HL-60 (cell line): ENCODE results near the gene CYB5A.

ENCODE experiments used
- DNase-seq, 2 experiments: peaks; one replicate each; pipeline ENCODE4 v3.0.0-alpha.2; 2010 to 2020; ENCODE audit warnings: low read depth in 1 of 2, low spot score in 1 of 2
- H3K27ac ChIP-seq: fragments of 250-450 bp; sonication (Bioruptor Pico); replicated peaks from 2 replicates; pipeline ENCODE4 v1.5.1; 2020; ENCODE audit warnings: mild to moderate bottlenecking, moderate library complexity
- H3K27me3 ChIP-seq: fragments of 250-450 bp; sonication (Bioruptor Pico); 2 replicates; pipeline ENCODE4 v1.5.1; 2021; ENCODE audit warnings: mild to moderate bottlenecking, moderate library complexity; ENCODE audit not compliant: insufficient read depth, poor library complexity, severe bottlenecking
- H3K4me3 ChIP-seq: replicated peaks from 2 replicates; pipeline ENCODE4 v1.5.1; 2011; ENCODE audit warnings: mild to moderate bottlenecking, control low read depth, low read length; ENCODE audit not compliant: insufficient read depth
- CTCF ChIP-seq: IDR thresholded peaks from one replicate; pipeline ENCODE4 v1.5.1; 2011; ENCODE audit warnings: low read length, control low read depth, inconsistent platforms; ENCODE audit not compliant: insufficient read depth
- GABPA ChIP-seq: IDR thresholded peaks from 2 replicates; pipeline ENCODE4 v1.6.1; 2012; ENCODE audit warnings: low read depth
- POLR2AphosphoS5 ChIP-seq: IDR thresholded peaks from 2 replicates; pipeline ENCODE4 v1.6.1; 2012; ENCODE audit warnings: low read depth
- REST ChIP-seq: IDR thresholded peaks from 2 replicates; pipeline ENCODE4 v1.6.1; 2012; ENCODE audit warnings: low read depth; ENCODE audit not compliant: insufficient replicate concordance
- SPI1 ChIP-seq: IDR thresholded peaks from 2 replicates; pipeline ENCODE4 v1.6.1; 2012; ENCODE audit warnings: low read depth, mild to moderate bottlenecking, borderline replicate concordance

Gene CYB5A

GRCh38 chr18:74271635-74272034 is 20.1 kb downstream of the CYB5A start:
- no peak for DNase-seq
- H3K27me3 ChIP-seq, result no peaks in the 10 kb centered on the region
- H3K4me3 ChIP-seq, result no peak overlapping the region
- TF ChIP-seq CTCF (no peak), SPI1 (no peak), POLR2AphosphoS5 (no peak), GABPA (no peak)
- H3K27ac ChIP-seq, result no peak overlapping the region

GRCh38 chr18:74268933-74269620 is 22.7 kb downstream of the CYB5A start:
- DNase-seq, result no peak
- TF ChIP-seq SPI1 (no peak), GABPA (no peak), POLR2AphosphoS5 (no peak), REST (no peak), CTCF (no peak)

GRCh38 chr18:74268175-74268574 is 23.6 kb downstream of the CYB5A start:
- DNase-seq, result no peak
- Histone ChIP-seq H3K27ac (no peak overlapping the region), H3K4me3 (no peak overlapping the region), H3K27me3 (no peaks in the 10 kb centered on the region)
- TF ChIP-seq CTCF (no peak), POLR2AphosphoS5 (no peak), SPI1 (no peak), REST (no peak), GABPA (no peak)

More at GRCh38 chr18:74268933-74269620, 22.7 kb downstream of the CYB5A start:
- no peak overlapping the region for H3K4me3 ChIP-seq
- no peak overlapping the region for H3K27ac ChIP-seq
- no peaks in the 10 kb centered on the region for H3K27me3 ChIP-seq

- no peak overlapping the region for H3K4me3 ChIP-seq
- no peak overlapping the region for H3K27ac ChIP-seq
- H3K27me3 ChIP-seq, result no peaks in the 10 kb centered on the region
- no peak for DNase-seq
- TF ChIP-seq REST (no peak), POLR2AphosphoS5 (no peak), GABPA (no peak), SPI1 (no peak), CTCF (no peak)
These were observed 25.6 kb downstream of the CYB5A start for GRCh38 chr18:74266161-74266560.
